ENCODE data around the gene TEX2. TPM values are rescaled to one million over a fixed set of nuclear protein-coding genes. Genes with fewer than 3 reads are reported as not detected.
A peak's percentile ranks its signal among the peaks of the same experiment; 100 is the strongest.

TEX2 gene
- total RNA-seq, 4 donors from 2014 or later, result 35.5 to 41.3 (median 36.9) TPM

GRCh38 chr17:64165347-64165746, 97.7 kb downstream of the TEX2 start:
- Histone ChIP-seq H3K36me3 (peaks cover 18% of the 10 kb centered on the region), H3K27ac (no peak overlapping the region), H3K9me3 (no peaks in the 10 kb centered on the region), H3K4me1 (peaks cover 28% of the 10 kb centered on the region), H3K27me3 (no peaks in the 10 kb centered on the region), H3K4me3 (no peak overlapping the region)
- DNase-seq (ENCODE audit: low spot score in 2 of 2), result no peak
- TF ChIP-seq EP300 (IDR thresholded peaks at IDR 0.05) (no peak), POLR2A (IDR thresholded peaks at IDR 0.05) (no peak), POLR2AphosphoS5 (IDR thresholded peaks at IDR 0.05) (no peak), CTCF (IDR thresholded peaks at IDR 0.05) (no peak)
- 92% methylated on average over 4 of the region's 4 CpGs for WGBS

DNA sequence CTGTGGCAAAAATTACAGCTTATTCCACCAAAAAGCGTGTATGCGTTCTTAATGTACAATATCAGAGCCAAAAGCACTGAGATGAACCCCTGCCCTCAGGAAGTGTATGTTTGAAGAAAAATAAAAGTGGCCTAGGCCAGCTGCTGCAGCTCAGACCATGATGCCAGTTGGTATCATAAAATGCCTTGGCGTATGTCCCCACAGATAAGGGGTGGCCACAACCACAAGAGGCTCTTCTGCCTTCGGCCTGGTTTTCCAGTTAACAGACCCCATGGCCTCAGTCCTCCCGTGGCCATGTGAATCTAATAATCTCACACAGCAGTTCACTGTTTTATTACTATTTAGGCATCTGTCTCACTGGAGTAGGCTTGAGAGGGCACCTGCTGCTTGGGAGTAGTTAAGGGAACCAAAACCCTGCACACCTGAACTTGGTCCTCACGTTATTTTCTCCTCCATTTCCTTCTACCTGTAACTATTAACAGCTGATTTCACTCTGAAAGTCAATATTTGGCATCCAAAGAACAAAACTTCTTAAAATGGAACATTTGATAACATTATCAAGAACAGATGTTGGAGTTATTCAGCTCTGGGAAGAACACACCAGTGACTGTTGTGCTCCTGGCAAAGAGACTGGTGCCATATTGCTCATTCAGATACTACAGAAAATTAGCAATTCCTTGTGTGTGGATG, 98.3 kb downstream of the TEX2 start:
- TF ChIP-seq CTCF (IDR thresholded peaks at IDR 0.05), result no peak
- no peak for TF ChIP-seq POLR2AphosphoS5 (IDR thresholded peaks at IDR 0.05)
- no peak for TF ChIP-seq EP300 (IDR thresholded peaks at IDR 0.05)
- TF ChIP-seq POLR2A (IDR thresholded peaks at IDR 0.05), result no peak
- DNase-seq (ENCODE audit: low spot score in 2 of 2), result no peak
- Histone ChIP-seq H3K4me3 (no peak overlapping the region), H3K9me3 (no peaks in the 10 kb centered on the region), H3K4me1 (peaks cover 34% of the 10 kb centered on the region), H3K36me3 (peaks cover 13% of the 10 kb centered on the region), H3K27ac (no peak overlapping the region), H3K27me3 (no peaks in the 10 kb centered on the region)
- 88% methylated on average over 6 of the region's 6 CpGs for WGBS

DNA sequence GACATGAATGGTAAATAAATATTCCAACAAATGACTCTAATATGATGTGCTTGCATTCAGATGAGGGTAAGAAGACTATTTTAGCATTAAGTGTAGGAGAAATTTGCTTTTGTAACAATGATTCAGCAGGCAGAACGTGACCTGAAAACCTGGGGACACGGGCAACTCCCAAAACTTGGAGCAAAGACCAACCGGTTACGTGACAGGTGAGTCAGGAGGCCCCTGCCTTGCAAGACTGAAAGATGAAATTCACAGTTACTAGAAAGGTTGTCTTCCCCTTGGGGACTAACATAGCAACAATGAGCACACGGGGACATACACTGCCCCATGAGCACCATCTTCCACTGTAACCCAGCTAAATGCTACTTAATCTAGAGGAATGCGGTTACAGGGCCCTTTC, 99.6 kb downstream of the TEX2 start:
- TF ChIP-seq POLR2AphosphoS5 (IDR thresholded peaks at IDR 0.05) (no peak), POLR2A (IDR thresholded peaks at IDR 0.05) (no peak), EP300 (IDR thresholded peaks at IDR 0.05) (no peak), CTCF (IDR thresholded peaks at IDR 0.05) (no peak)
- H3K27ac ChIP-seq, result no peak overlapping the region
- H3K9me3 ChIP-seq, result no peaks in the 10 kb centered on the region
- peaks cover 11% of the 10 kb centered on the region for H3K36me3 ChIP-seq
- DNase-seq (ENCODE audit: low spot score in 2 of 2), result peak in 1 of 2 donors; percentile 48
- WGBS, result 64% methylated on average over 6 of the region's 6 CpGs
- no peaks in the 10 kb centered on the region for H3K27me3 ChIP-seq
- H3K4me1 ChIP-seq, result peaks cover 40% of the 10 kb centered on the region
- no peak overlapping the region for H3K4me3 ChIP-seq

DNA sequence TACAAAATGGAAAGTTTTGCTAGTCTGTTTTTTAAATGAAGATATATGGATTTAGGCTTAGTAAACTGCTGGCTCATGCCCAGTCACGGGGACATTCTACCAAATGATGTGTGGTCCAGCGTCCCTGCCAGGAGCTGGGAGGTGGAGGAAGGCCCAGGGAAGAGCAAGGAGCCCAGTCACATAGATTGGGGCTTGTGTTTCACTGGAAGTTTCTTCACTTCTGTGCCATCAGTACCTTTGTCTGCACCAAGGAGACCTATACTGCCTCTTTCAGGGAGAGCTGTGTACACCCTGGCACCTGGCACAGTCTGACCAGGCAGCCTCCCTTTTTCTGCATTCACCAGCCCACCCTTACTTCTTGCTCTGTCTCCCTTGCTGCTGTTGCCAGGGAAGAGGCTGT, 100.5 kb downstream of the TEX2 start:
- Histone ChIP-seq H3K36me3 (peaks cover 11% of the 10 kb centered on the region), H3K4me1 (peaks cover 40% of the 10 kb centered on the region), H3K9me3 (no peaks in the 10 kb centered on the region), H3K27me3 (no peaks in the 10 kb centered on the region), H3K27ac (no peak overlapping the region), H3K4me3 (no peak overlapping the region)
- 76% methylated on average over 2 of the region's 2 CpGs for WGBS
- TF ChIP-seq POLR2AphosphoS5 (IDR thresholded peaks at IDR 0.05), result no peak
- TF ChIP-seq POLR2A (IDR thresholded peaks at IDR 0.05), result no peak
- TF ChIP-seq CTCF (IDR thresholded peaks at IDR 0.05), result no peak
- no peak for TF ChIP-seq EP300 (IDR thresholded peaks at IDR 0.05)
- DNase-seq (ENCODE audit: low spot score in 2 of 2), result no peak

GRCh38 chr17:64161380-64162176, 101.5 kb downstream of the TEX2 start:
- WGBS, result 56% methylated on average over 6 of the region's 6 CpGs
- H3K27ac ChIP-seq, result no peak overlapping the region
- TF ChIP-seq CTCF (IDR thresholded peaks at IDR 0.05) (no peak), POLR2A (IDR thresholded peaks at IDR 0.05) (no peak), POLR2AphosphoS5 (IDR thresholded peaks at IDR 0.05) (no peak), EP300 (IDR thresholded peaks at IDR 0.05) (no peak)
- no peaks in the 10 kb centered on the region for H3K9me3 ChIP-seq
- DNase-seq (ENCODE audit: low spot score in 2 of 2), result no peak
- no peak overlapping the region for H3K4me3 ChIP-seq
- peaks cover 8% of the 10 kb centered on the region for H3K36me3 ChIP-seq
- H3K27me3 ChIP-seq, result no peaks in the 10 kb centered on the region
- peaks cover 44% of the 10 kb centered on the region for H3K4me1 ChIP-seq
